H1 (cell line): Measurements from ENCODE around the gene ACTR3C.
A peak's percentile ranks its signal among the peaks of the same experiment; 100 is the strongest.

Source experiments
- TAF1 ChIP-seq: IDR thresholded peaks from 2 replicates; pipeline ENCODE4 v1.6.1; 2011; ENCODE audit warnings: mild to moderate bottlenecking, low read depth, low read length
- TF ChIP-seq, protein P1 (sequence below), 3 experiments: IDR thresholded peaks; 1 replicate in 2 of 3; 2 replicates in 1 of 3; pipeline versions ENCODE4 v1.5.1 to v1.6.1; 2011; ENCODE audit warnings: low read length in 3 of 3, mild to moderate bottlenecking in 3 of 3, inconsistent platforms in 2 of 3, low read depth in 1 of 3, moderate library complexity in 1 of 3; ENCODE audit not compliant: insufficient read depth in 1 of 3; ENCODE audit errors: control extremely low read depth in 1 of 3

DNA sequence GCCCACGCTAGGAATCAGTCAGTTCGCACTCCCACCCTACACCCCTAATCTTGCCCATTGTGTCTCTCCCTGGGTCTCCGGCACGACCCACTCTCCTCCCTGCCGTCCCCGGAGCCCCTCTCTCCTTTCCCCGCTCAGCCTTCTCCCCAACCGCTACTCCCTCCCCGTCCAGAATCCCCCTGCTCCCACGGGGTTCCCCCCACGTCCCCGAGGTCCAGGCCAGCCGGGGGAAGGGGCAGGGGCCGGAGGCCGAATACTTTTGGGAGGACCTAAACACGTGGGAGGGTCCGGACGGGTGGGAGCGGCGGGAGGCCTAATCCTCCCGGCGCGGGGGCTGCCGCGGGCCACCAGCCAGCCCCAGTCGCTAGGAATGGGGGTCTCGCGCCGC, 17.5 kb upstream of the ACTR3C start:
- TF ChIP-seq TAF1 = 0 out of 2 replicates have a peak, but pooled peaks have one; percentile 3
- TF ChIP-seq, protein P1, sequence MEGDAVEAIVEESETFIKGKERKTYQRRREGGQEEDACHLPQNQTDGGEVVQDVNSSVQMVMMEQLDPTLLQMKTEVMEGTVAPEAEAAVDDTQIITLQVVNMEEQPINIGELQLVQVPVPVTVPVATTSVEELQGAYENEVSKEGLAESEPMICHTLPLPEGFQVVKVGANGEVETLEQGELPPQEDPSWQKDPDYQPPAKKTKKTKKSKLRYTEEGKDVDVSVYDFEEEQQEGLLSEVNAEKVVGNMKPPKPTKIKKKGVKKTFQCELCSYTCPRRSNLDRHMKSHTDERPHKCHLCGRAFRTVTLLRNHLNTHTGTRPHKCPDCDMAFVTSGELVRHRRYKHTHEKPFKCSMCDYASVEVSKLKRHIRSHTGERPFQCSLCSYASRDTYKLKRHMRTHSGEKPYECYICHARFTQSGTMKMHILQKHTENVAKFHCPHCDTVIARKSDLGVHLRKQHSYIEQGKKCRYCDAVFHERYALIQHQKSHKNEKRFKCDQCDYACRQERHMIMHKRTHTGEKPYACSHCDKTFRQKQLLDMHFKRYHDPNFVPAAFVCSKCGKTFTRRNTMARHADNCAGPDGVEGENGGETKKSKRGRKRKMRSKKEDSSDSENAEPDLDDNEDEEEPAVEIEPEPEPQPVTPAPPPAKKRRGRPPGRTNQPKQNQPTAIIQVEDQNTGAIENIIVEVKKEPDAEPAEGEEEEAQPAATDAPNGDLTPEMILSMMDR (IDR thresholded peaks at IDR 0.05; ENCODE audit: control extremely low read depth in 1 of 3, insufficient read depth in 1 of 3, low read depth in 1 of 3, low read length in 3 of 3) = no peak
